HG03108 (cell line): ENCODE data around the gene LUM.

ENCODE experiments used
- ATAC-seq: cut with Tn5 transposase; IDR thresholded peaks from one replicate; pipeline ENCODE4 v1.9.1; 2021; ENCODE audit warnings: moderate library complexity; ENCODE audit not compliant: unreplicated experiment

The LUM gene

GRCh38 chr12:91074851-91075250 lies 36.4 kb downstream of the LUM start:
- no peak for ATAC-seq

- ATAC-seq, result no peak
These were observed 37.1 kb downstream of the LUM start for GRCh38 chr12:91074154-91074709.

- no peak for ATAC-seq
These were observed 37.9 kb downstream of the LUM start for GRCh38 chr12:91073426-91073825.

GRCh38 chr12:91072931-91073330 lies 38.4 kb downstream of the LUM start:
- no peak for ATAC-seq

GRCh38 chr12:91070936-91071335 lies 40.4 kb downstream of the LUM start:
- ATAC-seq, result no peak

GRCh38 chr12:91065396-91065795 lies 45.9 kb downstream of the LUM start:
- no peak for ATAC-seq

- ATAC-seq, result no peak
These were observed 46.7 kb downstream of the LUM start for GRCh38 chr12:91064640-91065039.

GRCh38 chr12:91061091-91061490 lies 50.2 kb downstream of the LUM start:
- no peak for ATAC-seq

GRCh38 chr12:91059211-91059610 lies 52.1 kb downstream of the LUM start:
- ATAC-seq, result no peak

GRCh38 chr12:91058786-91059185 lies 52.5 kb downstream of the LUM start:
- no peak for ATAC-seq

- ATAC-seq, result no peak
These were observed 53.7 kb downstream of the LUM start, which contains the start of gene KERA for GRCh38 chr12:91057368-91058165. Gene KERA (minus strand): TSS chr12:91058024. CDS start chr12:91056281, 1,743 bp downstream.

- ATAC-seq, result no peak
These were observed 54.8 kb downstream of the LUM start for GRCh38 chr12:91056488-91056887.

- ATAC-seq, result no peak
These were observed 55.3 kb downstream of the LUM start for GRCh38 chr12:91055976-91056375.

GRCh38 chr12:91053951-91054715 lies 57.2 kb downstream of the LUM start:
- ATAC-seq, result no peak
